ENCODE data around the gene SEPTIN7.

SEPTIN7 gene

DNA sequence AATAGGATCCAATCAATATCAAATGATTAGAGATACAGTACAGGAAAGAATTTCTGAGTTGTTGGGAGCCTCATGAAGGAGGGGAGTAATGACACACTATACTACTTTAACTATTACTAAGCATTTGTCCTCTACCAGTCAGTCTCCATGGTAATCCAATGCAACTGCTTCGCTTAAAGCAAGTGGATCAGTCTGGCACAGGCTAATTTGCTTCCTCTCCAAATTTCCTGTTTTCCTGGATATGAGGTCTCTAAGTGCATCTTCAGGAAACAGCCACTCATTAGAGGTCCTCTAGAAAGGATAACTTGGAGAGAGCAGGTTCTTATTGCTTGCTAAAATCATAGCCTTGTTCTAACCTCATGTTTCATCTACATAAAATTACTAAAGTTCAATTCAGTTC lies 8.4 kb upstream of the SEPTIN7 start:
- DNase-seq, result no peak

DNA sequence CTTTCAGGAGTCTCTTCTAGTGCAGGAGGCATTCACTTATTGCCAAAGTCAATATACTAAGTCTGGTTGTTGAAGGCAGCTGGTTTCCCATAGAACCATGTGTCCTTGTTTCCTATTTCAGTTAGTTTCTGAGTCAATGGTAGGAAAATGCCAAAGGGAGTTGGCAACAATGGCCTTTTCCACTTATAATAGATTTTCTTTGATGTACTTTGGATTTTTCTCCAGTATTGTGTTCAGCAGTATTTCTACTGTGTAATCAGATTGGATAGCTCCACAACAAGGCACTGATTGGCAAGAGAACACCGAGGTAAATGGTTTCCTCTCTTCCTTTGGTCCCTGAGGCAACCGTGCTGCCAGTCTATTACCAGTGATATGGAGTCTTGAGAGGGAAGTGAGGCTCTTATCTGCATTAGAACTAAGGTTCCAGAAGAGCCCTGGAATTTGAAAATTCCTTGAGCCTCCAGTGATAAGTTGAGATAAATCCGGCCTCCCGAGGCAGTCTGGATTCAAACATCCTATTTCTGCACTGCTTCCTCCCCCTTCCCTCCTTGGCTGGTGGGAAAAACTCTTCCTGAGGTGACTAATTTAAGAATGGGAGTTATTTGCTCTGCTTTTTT lies 7.9 kb upstream of the SEPTIN7 start:
- no peak for DNase-seq

GRCh38 chr7:35797311-35797710 lies 3.5 kb upstream of the SEPTIN7 start:
- DNase-seq, result no peak

GRCh38 chr7:35799846-35800717 lies 775 bp upstream of the SEPTIN7 start:
- DNase-seq, result peak; percentile 93 to 94

- peak; percentile 53 to 83 for DNase-seq
Observed at GRCh38 chr7:35801392-35802101, 690 bp downstream of the SEPTIN7 start.

- no peak for DNase-seq
Observed at GRCh38 chr7:35802102-35802466, 1.2 kb downstream of the SEPTIN7 start.

DNA sequence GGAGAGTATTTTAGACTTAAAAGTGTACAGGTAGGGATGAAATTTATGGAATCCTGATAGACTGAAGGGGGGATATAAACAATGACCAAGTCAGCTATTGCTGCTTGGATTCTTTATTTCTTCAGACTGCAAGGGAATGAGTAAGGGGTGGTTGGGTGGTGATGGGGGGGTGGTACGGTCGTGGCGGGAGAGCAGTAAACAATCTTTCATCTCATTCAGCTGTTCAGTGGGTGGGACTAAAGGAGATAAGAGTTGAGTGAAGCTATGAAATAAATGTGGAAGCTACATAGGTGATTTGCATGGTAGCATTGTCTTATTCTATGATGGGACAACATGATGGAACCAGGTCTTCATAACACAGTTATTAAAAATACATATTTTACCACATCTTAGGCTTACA lies 1.8 kb downstream of the SEPTIN7 start:
- DNase-seq, result no peak

GRCh38 chr7:35804231-35804970 lies 3.5 kb downstream of the SEPTIN7 start:
- no peak for DNase-seq

DNA sequence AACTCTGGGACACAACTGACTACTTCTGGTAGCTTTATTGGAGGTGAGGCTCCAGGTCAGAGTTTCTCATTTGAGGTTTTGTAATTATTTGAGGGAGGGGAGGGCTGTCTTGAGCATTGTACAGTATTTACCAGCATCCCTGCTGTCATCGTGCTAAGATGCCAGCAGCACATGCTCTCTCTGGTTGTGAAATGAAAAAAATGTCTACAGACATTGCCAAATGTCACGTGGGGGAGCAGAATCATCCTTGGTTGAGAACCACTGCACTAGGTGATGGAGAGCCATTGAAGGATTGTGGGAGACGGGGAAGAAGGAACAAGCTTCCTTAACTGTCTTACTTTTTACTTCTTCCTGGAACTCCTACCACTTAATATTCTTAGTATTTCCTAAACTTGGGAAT lies 5.0 kb downstream of the SEPTIN7 start:
- DNase-seq, result no peak

- no peak for DNase-seq
Observed at GRCh38 chr7:35816514-35816913, 15.7 kb downstream of the SEPTIN7 start.

GRCh38 chr7:35817181-35817580 lies 16.3 kb downstream of the SEPTIN7 start:
- no peak for DNase-seq

GRCh38 chr7:35817930-35818329 lies 17.1 kb downstream of the SEPTIN7 start:
- DNase-seq, result no peak

- no peak for DNase-seq
Observed at GRCh38 chr7:35818513-35818912, 17.7 kb downstream of the SEPTIN7 start.

DNA sequence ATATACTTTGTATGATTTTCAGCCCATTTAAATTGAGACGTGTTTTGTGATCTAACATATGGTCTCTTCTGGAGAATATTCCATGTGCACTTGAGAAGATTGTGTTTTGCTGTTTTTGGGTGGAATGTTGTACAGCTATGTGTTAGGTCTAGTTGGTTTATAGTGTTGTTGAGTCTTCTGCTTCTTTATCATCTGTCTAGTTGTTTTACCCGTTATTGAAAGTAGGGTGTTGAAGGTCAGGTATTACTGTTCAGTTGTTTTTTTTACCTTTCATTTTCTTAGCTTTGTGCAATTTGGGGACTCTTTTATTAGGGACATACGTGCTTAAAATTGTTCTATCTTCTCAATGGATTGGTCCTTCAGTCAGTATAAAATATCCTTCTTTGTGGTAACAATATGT lies 18.5 kb downstream of the SEPTIN7 start:
- no peak for DNase-seq

- no peak for DNase-seq
Observed at GRCh38 chr7:35819954-35820703, 19.3 kb downstream of the SEPTIN7 start.

- DNase-seq, result no peak
Observed at GRCh38 chr7:35820858-35821257, 20.0 kb downstream of the SEPTIN7 start.

- DNase-seq, result no peak
Observed at GRCh38 chr7:35823440-35823839, 22.6 kb downstream of the SEPTIN7 start.

DNA sequence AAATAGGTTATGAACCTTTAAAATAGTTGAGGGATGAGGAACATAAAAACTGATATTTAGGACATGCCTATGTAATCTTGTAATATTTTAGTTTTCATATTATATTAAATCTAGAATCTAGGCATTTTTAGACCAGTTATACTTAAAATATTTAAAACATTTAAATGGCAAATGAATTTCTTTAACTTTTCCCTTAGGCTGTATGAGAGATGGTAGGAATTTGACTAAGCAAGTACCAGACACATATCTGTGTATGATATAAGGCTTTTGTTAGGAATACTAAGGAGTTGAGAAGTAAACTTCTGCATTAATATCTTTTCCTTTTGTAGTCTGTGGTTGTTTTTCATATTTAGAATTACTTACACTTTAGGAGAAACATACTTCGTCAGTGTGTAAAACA lies 25.1 kb downstream of the SEPTIN7 start:
- DNase-seq, result no peak

- no peak for DNase-seq
Observed at GRCh38 chr7:35826751-35827150, 25.9 kb downstream of the SEPTIN7 start.

- DNase-seq, result no peak
Observed at GRCh38 chr7:35828817-35829216, 28.0 kb downstream of the SEPTIN7 start.

DNA sequence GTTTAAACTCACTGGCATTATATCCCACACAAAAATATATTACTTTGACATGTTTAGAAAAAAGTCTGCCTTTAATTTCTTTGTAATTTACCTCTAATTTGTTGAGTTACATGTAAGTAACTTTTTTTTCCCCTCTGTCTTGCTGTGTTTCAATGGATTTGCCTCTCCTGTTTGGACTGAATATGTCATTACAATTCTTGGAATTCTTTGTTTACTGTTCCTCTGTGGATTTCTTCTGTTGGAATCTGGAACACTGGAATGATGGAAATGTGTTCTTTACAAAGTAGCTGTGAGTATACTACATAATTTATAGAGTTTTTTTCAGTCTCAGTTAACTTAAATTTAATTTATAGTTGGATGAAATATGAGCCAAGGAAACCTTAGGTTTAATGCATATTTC lies 30.4 kb downstream of the SEPTIN7 start:
- DNase-seq, result no peak

All from SHP77 (cell line).